HepG2 (cell line): Measurements from ENCODE around the gene TAAR5. TPM values are rescaled to one million over a fixed set of nuclear protein-coding genes. Genes with fewer than 3 reads are reported as not detected.

Source experiments
- ATAC-seq: fragments of 200-7000 bp; cut with Tn5 transposase; 3 replicates; pipeline ENCODE4 v1.9.1; 2020; ENCODE audit warnings: mild to moderate bottlenecking, moderate library complexity
- BruUV-seq: library from RNA; stranded (reverse); fragments of 400-500 nt; replicated peaks from 2 replicates; lab custom pipeline; 2021; lab: Mats Ljungman, UMichigan
- CTCF ChIA-PET: fragments of 300-600 bp; formaldehyde crosslinking; extraction: SDS; loops from one replicate; lab custom pipeline; 2021; ENCODE audit warnings: low total read pairs, inconsistent platforms, low intra/inter-chr PET ratio; lab: Yijun Ruan, JAX
- POLR2A ChIA-PET: fragments of 350-600 bp; sonication (Branson Sonifier 250); formaldehyde crosslinking; loops from one replicate; lab custom pipeline; 2020; ENCODE audit warnings: antibody characterized with exemption, inconsistent platforms; lab: Yijun Ruan, JAX
- DNase-seq: peaks from one replicate; pipeline ENCODE4 v3.0.0-alpha.2; 2015; ENCODE audit warnings: low spot score
- FAIRE-seq: peaks from 3 replicates; lab custom pipeline; 2011; peaks lifted over from hg19 to GRCh38; lab: Jason Lieb, UNC
- H2AFZ ChIP-seq: one replicate; pipeline ENCODE4 v1.6.1; 2011; ENCODE audit warnings: low read length, inconsistent platforms
- H3K27ac ChIP-seq: fragments of 300-600 bp; 3 replicates; pipeline ENCODE4 v1.8.0; 2011; ENCODE audit warnings: mixed run types, mild to moderate bottlenecking, mixed read lengths, low read length, inconsistent platforms; ENCODE audit not compliant: insufficient read depth; ENCODE audit errors: extremely low read length
- H3K27me3 ChIP-seq, 2 experiments: fragments of 200-600 bp in 1 of 2; 2 replicates in 1 of 2; 3 replicates in 1 of 2; pipeline versions ENCODE4 v1.6.0 to v1.8.0; 2011; ENCODE audit warnings: low read length in 2 of 2, mild to moderate bottlenecking in 2 of 2, moderate library complexity in 2 of 2, inconsistent platforms in 1 of 2; ENCODE audit not compliant: insufficient read depth in 2 of 2, control insufficient read depth in 1 of 2
- H3K36me3 ChIP-seq, 2 experiments: fragments of 200-600 bp in 1 of 2; replicated peaks in 1 of 2; 2 replicates in 1 of 2; 3 replicates in 1 of 2; pipeline versions ENCODE4 v1.5.1 to v1.8.0; 2011; ENCODE audit warnings: low read length in 2 of 2, inconsistent platforms in 1 of 2; ENCODE audit not compliant: insufficient read depth in 2 of 2, control insufficient read depth in 1 of 2
- H3K4me1 ChIP-seq: 2 replicates; pipeline ENCODE4 v1.5.1; 2012; ENCODE audit warnings: low read length, inconsistent platforms; ENCODE audit not compliant: insufficient read depth
- H3K4me2 ChIP-seq: 2 replicates; pipeline ENCODE4 v1.6.0; 2011; ENCODE audit warnings: low read depth, low read length, inconsistent platforms
- H3K4me3 ChIP-seq, 3 experiments: fragments of 200-600 bp in 1 of 3; sonication (generic), shearing (Covaris generic) in 1 of 3; replicated peaks in 1 of 3; 2 replicates each; pipeline ENCODE4 v1.5.1; 2011 to 2016; ENCODE audit warnings: low read length in 3 of 3, inconsistent platforms in 2 of 3, low read depth in 2 of 3, mild to moderate bottlenecking in 2 of 3, control low read depth in 1 of 3, mixed read lengths in 1 of 3; ENCODE audit not compliant: insufficient read depth in 1 of 3
- H3K79me2 ChIP-seq: one replicate; pipeline ENCODE4 v1.6.1; 2011; ENCODE audit warnings: low read length, inconsistent platforms; ENCODE audit not compliant: insufficient read depth
- H3K9ac ChIP-seq: 2 replicates; pipeline ENCODE4 v1.6.0; 2011; ENCODE audit warnings: mild to moderate bottlenecking, low read depth, low read length, inconsistent platforms; ENCODE audit not compliant: insufficient read depth
- H3K9me3 ChIP-seq: 2 replicates; pipeline ENCODE4 v1.5.1; 2012; ENCODE audit warnings: mild to moderate bottlenecking, low read length
- H4K20me1 ChIP-seq: 2 replicates; pipeline ENCODE4 v1.6.0; 2011; ENCODE audit warnings: inconsistent platforms, mild to moderate bottlenecking, low read length, moderate library complexity; ENCODE audit not compliant: insufficient read depth
- CCDC6 ChIP-seq: sonication (generic); formaldehyde crosslinking; IDR thresholded peaks from 2 replicates; pipeline ENCODE4 v1.8.1; 2022; ENCODE audit warnings: mild to moderate bottlenecking, missing genetic modification reagents, moderate library complexity
- FOSL1 ChIP-seq: sonication (generic); formaldehyde crosslinking; IDR thresholded peaks from 2 replicates; pipeline ENCODE4 v1.9.0; 2021; ENCODE audit warnings: missing genetic modification reagents, borderline replicate concordance
- NR1H2 ChIP-seq: sonication (generic); formaldehyde crosslinking; IDR thresholded peaks from 2 replicates; pipeline ENCODE4 v1.8.1; 2022; ENCODE audit warnings: low read depth, missing genetic modification reagents, borderline replicate concordance
- NR2F2 ChIP-seq: IDR thresholded peaks from 2 replicates; pipeline ENCODE4 v1.6.1; 2012; ENCODE audit warnings: low read depth, inconsistent platforms, borderline replicate concordance
- NR3C1 ChIP-seq: sonication (generic); formaldehyde crosslinking; IDR thresholded peaks from 2 replicates; pipeline ENCODE4 v1.4.0; 2020; ENCODE audit warnings: missing genetic modification reagents
- POLR2A ChIP-seq, 2 experiments: IDR thresholded peaks; 2 replicates each; pipeline ENCODE4 v1.6.1; 2011; ENCODE audit warnings: low read depth in 2 of 2, low read length in 2 of 2, mild to moderate bottlenecking in 1 of 2, moderate library complexity in 1 of 2; ENCODE audit not compliant: insufficient read depth in 1 of 2
- RBFOX2 ChIP-seq: fragments of 200-400 bp; formaldehyde crosslinking; IDR thresholded peaks from 2 replicates; pipeline ENCODE4 v1.6.1; 2017; ENCODE audit warnings: low read depth, mild to moderate bottlenecking, low read length
- ZFP90 ChIP-seq: sonication (generic); formaldehyde crosslinking; IDR thresholded peaks from 2 replicates; pipeline ENCODE4 v1.8.0; 2022; ENCODE audit warnings: missing genetic modification reagents, mild to moderate bottlenecking, inconsistent platforms, borderline replicate concordance
- ZMAT3 ChIP-seq: sonication (generic); formaldehyde crosslinking; conservative IDR thresholded peaks from 2 replicates; pipeline ENCODE4 v1.7.0; 2021; ENCODE audit warnings: missing genetic modification reagents
- ZNF33A ChIP-seq: sonication (generic); formaldehyde crosslinking; IDR thresholded peaks from 2 replicates; pipeline ENCODE4 v1.5.1; 2020; ENCODE audit warnings: missing genetic modification reagents, mild to moderate bottlenecking, moderate library complexity, borderline replicate concordance
- ZNF432 ChIP-seq: sonication (generic); formaldehyde crosslinking; IDR thresholded peaks from 2 replicates; pipeline ENCODE4 v1.5.0; 2020; ENCODE audit warnings: missing genetic modification reagents, mild to moderate bottlenecking, borderline replicate concordance
- ZNF510 ChIP-seq: sonication (generic); formaldehyde crosslinking; IDR thresholded peaks from 2 replicates; pipeline ENCODE4 v1.4.0; 2020; ENCODE audit warnings: low read depth, mild to moderate bottlenecking, missing genetic modification reagents
- ZNF619 ChIP-seq: sonication (generic); formaldehyde crosslinking; IDR thresholded peaks from 2 replicates; pipeline ENCODE4 v1.4.0; 2020; ENCODE audit warnings: mild to moderate bottlenecking, missing genetic modification reagents
- WGBS: methylation state at CpG from one replicate; pipeline ENCODE4 v1.1.6; 2017; ENCODE audit warnings: low lambda C conversion rate; 5-methylcytosine and 5-hydroxymethylcytosine counted together
- in situ Hi-C: cut with HindIII; loops from 2 replicates; pipeline ENCODE4 v1.10.0; 2017; ENCODE audit warnings: low pct_unique_long_range_greater_than_20kb; ENCODE audit not compliant: extremely low pct_ligation_motif_present
- intact Hi-C: fragments of 100-400 bp; cut with micrococcal nuclease; formaldehyde crosslinking; loops from one replicate; pipeline ENCODE4 v1.10.0; 2022; ENCODE audit not compliant: unreplicated experiment
- polyA plus RNA-seq, 8 experiments: library from polyadenylated mRNA; depleted of rRNA in 3 of 8; stranded (reverse) in 7 of 8; unstranded in 1 of 8; fragments of >200 nt; fragmentation: Illumina TruSeq in 4 of 8; extraction: Trizol in 4 of 8; gene quantifications; 2 replicates each; pipeline versions ENCODE4 v1.2.1 to v1.2.3, GENCODE V29; 2011 to 2016; ENCODE audit warnings: low read depth in 4 of 8, missing spikeins in 1 of 8, mixed read lengths in 1 of 8; ENCODE audit not compliant: insufficient read depth in 1 of 8
- total RNA-seq, 5 experiments: library from RNA; depleted of rRNA; stranded (reverse); fragments of >200 nt; fragmentation: Illumina TruSeq; extraction: Trizol; gene quantifications; 2 replicates each; pipeline ENCODE4 v1.2.3, GENCODE V29; 2016; ENCODE audit warnings: low read depth in 1 of 5
- TF ChIP-seq, protein P1 (sequence below), 2 experiments: IDR thresholded peaks; 2 replicates each; pipeline ENCODE4 v1.6.1; 2011 to 2012; ENCODE audit warnings: low read length in 2 of 2, borderline replicate concordance in 1 of 2, low read depth in 1 of 2, mild to moderate bottlenecking in 1 of 2, moderate library complexity in 1 of 2
- TF ChIP-seq, protein P2 (sequence below): sonication (generic); formaldehyde crosslinking; IDR thresholded peaks from 2 replicates; pipeline ENCODE4 v1.8.0; 2023; ENCODE audit warnings: mild to moderate bottlenecking, missing genetic modification reagents

The TAAR5 gene
- total and polyA plus RNA-seq, 2 of the 13 experiments (the other 11 are each of a cell fraction or from before 2014, with no cell fraction given): not detected

DNA sequence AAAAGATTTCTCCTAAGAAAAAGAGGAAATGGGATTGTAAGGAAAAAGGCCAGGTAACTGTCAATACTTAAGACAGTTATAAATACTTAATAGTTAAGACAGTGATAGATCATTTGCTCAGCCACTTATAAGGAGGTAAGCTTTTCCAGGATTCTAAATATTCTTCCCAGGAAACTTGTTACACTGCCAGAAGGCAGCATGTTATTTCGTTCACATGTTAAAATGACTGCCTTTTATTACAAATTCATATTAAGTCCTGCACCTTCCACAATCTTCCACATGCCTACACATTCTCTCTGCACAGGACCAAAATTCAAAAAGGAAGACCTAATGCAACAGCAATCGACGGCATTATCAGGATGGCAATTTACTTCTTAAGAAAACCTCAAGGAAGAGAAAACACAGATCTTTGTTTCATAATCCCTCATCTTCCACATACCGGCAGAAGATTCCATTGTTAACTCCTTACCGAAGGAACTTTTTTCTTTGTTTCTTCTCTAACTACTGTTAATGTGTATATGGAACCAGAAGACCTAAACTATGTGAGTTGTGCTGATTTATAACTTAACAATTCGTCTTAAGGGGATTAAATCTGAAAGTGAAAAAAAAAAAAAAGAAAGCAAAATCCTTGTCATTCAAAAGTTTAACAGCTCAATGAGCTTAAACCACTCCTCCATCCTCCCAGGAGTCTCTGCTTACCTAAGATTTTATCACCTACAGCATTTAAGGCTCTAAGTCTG, 33.7 kb upstream of the TAAR5 start:
- no peaks in the 10 kb centered on the region for H3K27me3 ChIP-seq
- H3K4me2 ChIP-seq: no peak overlapping the region
- ATAC-seq (no peak), FAIRE-seq (no peak), DNase-seq (no peak)
- 31% methylated on average over 6 of the region's 6 CpGs for WGBS
- TF ChIP-seq POLR2A (IDR thresholded peaks at IDR 0.05; ENCODE audit: insufficient read depth in 1 of 2, low read depth in 2 of 2, low read length in 2 of 2) (no peak), ZNF33A (no peak), ZFP90 (CRISPR knock-in tag) (no peak), NR3C1 (CRISPR knock-in tag) (no peak), ZNF432 (CRISPR knock-in tag) (no peak), NR1H2 (CRISPR knock-in tag) (no peak), ZNF619 (CRISPR knock-in tag) (no peak)
- ChIA-PET CTCF (no interaction called here), POLR2A (no interaction called here)
- intact Hi-C loops (no loop called here), in situ Hi-C loops (no loop called here)
- H2AFZ ChIP-seq: no peak overlapping the region
- H3K4me1 ChIP-seq: no peaks in the 10 kb centered on the region
- H3K27ac ChIP-seq: no peak overlapping the region
- no peaks in the 10 kb centered on the region for H3K79me2 ChIP-seq
- no peaks in the 10 kb centered on the region for H4K20me1 ChIP-seq
- BruUV-seq: no TSS peak
- H3K9me3 ChIP-seq: no peaks in the 10 kb centered on the region
- H3K9ac ChIP-seq: no peak overlapping the region
- no peak overlapping the region for H3K4me3 ChIP-seq
- H3K36me3 ChIP-seq: no peaks in the 10 kb centered on the region

DNA sequence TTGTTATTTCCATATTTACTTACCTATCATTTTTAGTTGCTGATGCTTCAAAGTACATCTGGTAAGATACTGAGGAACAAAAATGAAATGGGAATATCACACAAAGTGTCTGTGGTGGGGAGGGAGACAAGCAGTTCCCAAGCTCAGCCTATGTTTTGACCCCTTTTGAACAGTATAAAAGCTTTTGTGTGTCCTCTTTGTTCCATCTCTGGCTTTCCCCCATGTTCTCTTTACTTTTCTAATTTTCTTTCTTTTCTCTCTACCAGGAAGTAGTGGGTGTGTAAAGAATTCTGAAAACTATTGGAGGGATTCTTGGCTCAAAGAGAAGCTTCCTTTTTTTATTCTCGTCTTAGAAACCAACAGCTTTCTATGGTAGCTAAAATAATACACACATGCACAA, 27.1 kb upstream of the TAAR5 start:
- no peak for DNase-seq
- BruUV-seq: no TSS peak
- Histone ChIP-seq H2AFZ (no peak overlapping the region), H3K9ac (no peak overlapping the region), H4K20me1 (no peaks in the 10 kb centered on the region), H3K79me2 (no peaks in the 10 kb centered on the region), H3K4me1 (peaks cover 10% of the 10 kb centered on the region; the same call in 1 of the 2 replicates), H3K4me3 (no peak overlapping the region), H3K4me2 (no peak overlapping the region), H3K36me3 (no peaks in the 10 kb centered on the region), H3K27ac (no peak overlapping the region), H3K27me3 (no peaks in the 10 kb centered on the region), H3K9me3 (no peaks in the 10 kb centered on the region)
- ChIA-PET CTCF (no interaction called here), POLR2A (no interaction called here)
- intact Hi-C loops: no loop called here
- no peak for ATAC-seq
- WGBS: 0% methylated on average over 1 of the region's 1 CpG
- FAIRE-seq: no peak
- in situ Hi-C loops: no loop called here
- no peak for TF ChIP-seq FOSL1 (CRISPR knock-in tag)
- TF ChIP-seq NR2F2: no peak
- TF ChIP-seq, protein P1, sequence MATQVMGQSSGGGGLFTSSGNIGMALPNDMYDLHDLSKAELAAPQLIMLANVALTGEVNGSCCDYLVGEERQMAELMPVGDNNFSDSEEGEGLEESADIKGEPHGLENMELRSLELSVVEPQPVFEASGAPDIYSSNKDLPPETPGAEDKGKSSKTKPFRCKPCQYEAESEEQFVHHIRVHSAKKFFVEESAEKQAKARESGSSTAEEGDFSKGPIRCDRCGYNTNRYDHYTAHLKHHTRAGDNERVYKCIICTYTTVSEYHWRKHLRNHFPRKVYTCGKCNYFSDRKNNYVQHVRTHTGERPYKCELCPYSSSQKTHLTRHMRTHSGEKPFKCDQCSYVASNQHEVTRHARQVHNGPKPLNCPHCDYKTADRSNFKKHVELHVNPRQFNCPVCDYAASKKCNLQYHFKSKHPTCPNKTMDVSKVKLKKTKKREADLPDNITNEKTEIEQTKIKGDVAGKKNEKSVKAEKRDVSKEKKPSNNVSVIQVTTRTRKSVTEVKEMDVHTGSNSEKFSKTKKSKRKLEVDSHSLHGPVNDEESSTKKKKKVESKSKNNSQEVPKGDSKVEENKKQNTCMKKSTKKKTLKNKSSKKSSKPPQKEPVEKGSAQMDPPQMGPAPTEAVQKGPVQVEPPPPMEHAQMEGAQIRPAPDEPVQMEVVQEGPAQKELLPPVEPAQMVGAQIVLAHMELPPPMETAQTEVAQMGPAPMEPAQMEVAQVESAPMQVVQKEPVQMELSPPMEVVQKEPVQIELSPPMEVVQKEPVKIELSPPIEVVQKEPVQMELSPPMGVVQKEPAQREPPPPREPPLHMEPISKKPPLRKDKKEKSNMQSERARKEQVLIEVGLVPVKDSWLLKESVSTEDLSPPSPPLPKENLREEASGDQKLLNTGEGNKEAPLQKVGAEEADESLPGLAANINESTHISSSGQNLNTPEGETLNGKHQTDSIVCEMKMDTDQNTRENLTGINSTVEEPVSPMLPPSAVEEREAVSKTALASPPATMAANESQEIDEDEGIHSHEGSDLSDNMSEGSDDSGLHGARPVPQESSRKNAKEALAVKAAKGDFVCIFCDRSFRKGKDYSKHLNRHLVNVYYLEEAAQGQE (IDR thresholded peaks at IDR 0.05; ENCODE audit: borderline replicate concordance in 1 of 2, low read depth in 1 of 2, low read length in 2 of 2): no peak
- TF ChIP-seq ZNF510: no peak
- TF ChIP-seq, protein P2, sequence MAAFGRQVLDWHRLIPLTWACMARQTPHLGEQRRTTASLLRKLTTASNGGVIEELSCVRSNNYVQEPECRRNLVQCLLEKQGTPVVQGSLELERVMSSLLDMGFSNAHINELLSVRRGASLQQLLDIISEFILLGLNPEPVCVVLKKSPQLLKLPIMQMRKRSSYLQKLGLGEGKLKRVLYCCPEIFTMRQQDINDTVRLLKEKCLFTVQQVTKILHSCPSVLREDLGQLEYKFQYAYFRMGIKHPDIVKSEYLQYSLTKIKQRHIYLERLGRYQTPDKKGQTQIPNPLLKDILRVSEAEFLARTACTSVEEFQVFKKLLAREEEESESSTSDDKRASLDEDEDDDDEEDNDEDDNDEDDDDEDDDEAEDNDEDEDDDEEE (CRISPR knock-in tag): no peak
- no peak for TF ChIP-seq CCDC6 (CRISPR knock-in tag)
- TF ChIP-seq RBFOX2: no peak
- TF ChIP-seq ZMAT3: no peak
